ENCODE measurements around the gene RIN3. TPM values are rescaled to one million over a fixed set of nuclear protein-coding genes. Genes with fewer than 3 reads are reported as not detected.

Gene RIN3
- polyA plus RNA-seq, 3 donors, result 6.9 to 8.3 (median 7.8) TPM

DNA sequence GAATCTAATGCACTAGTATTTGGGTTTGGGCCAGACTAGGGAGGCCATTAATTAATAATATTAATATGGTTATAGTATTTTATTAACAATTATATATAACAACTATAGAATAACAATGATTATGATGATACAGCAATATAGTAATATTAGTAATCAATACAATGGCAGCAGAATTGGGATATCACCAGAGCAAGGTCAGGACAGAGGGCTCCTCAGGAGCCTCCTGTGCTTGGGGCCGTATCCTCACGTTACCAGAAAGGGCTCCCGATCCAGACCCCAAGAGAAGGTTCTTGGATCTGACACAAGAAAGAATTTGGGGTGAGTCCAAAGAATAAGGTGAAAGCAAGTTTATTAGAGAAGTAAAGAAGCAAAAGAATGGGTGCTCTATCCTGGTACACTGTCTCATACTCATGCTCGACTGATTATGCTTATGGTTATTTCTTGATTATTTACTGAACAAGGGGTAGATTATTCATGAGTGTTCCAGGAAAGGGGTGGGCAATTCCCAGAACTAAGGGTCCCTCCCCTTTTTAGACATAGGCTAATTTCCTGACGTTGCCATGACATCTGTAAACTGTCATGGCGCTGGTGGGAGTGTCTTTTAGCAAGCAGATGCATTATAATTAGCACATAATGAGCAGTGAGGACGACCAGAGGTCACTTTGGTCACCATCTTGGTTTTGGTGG, 61.6 kb downstream of the RIN3 start:
- DNase-seq, result no peak

DNA sequence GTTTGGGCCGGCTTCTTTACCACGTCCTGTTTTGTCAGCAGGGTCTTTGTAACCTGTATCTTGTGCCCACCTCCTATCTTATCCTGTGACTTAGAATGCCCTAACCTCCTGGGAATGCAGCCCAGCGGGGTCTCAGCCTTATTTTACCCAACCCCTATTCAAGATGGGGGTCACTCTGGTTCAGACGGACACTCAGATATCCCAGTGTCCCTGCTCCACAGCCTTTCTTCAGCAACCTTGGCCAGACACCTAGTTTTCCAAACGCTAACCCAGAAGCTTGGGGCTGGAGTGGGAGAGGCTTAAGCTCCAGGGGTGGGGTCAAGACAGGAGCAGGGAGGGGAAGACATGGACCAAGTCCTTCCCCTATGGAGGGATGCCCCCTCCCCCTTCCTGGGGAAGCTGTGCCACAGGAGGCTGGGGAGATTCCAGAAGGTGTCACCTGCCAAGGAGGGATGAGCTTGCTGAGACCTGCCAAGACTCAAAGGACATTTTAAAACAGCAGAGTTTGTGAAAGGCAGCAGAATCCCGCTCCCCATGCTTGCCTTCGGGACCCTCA, 62.2 kb downstream of the RIN3 start:
- DNase-seq, result no peak

DNA sequence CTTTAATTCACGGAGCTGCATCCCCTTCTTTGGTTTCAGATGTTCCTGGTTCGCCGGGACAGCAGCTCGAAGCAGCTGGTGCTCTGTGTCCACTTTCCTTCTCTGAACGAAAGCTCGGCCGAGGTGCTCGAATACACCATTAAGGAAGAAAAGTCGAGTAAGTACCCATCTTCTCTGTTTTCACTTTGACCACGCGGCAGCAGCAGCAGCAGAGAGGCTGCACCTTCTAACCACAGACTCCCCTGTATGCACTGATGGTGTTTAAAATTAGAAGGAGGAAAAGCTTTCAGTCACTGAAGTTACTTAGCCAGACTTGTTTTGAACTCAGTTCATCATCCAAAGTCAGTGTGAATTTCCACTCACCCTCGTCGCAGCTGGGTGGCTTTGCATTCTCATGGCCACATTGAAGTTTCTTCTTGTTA, 63.8 kb downstream of the RIN3 start:
- DNase-seq, result no peak

GRCh38 chr14:92578511-92578910, 64.9 kb downstream of the RIN3 start:
- DNase-seq, result no peak

- no peak for DNase-seq
These were observed 65.8 kb downstream of the RIN3 start for GRCh38 chr14:92579244-92579936.

GRCh38 chr14:92581206-92581605, 67.6 kb downstream of the RIN3 start:
- DNase-seq, result no peak

DNA sequence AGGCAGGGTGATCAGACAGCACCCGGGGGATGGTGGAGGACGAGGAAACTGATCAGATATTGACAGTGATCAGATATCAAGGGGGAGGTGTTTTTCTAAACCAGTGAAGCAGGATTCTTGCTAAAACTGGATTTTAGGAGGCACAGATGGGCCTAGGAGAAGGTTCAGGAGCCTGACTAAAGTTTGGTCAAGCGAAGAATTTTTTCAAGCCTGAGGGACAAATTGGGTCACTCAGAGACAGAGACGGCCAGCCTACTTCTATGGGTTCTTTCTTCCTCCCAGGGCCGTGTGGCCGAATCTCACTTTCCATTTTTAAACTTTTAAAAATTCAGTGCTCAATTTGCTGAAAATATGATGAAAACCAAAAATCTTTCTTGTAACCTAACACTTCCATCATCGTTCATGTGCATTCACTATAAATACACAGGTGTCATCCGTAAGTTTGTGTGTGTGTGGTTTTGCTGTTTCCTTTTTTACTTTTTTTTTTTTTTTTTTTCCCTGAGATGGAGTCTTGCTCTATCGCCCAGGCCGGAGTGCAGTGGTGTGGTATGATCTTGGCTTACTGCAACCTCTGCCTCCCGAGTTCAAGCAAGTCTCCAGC, 68.5 kb downstream of the RIN3 start:
- DNase-seq, result no peak

DNA sequence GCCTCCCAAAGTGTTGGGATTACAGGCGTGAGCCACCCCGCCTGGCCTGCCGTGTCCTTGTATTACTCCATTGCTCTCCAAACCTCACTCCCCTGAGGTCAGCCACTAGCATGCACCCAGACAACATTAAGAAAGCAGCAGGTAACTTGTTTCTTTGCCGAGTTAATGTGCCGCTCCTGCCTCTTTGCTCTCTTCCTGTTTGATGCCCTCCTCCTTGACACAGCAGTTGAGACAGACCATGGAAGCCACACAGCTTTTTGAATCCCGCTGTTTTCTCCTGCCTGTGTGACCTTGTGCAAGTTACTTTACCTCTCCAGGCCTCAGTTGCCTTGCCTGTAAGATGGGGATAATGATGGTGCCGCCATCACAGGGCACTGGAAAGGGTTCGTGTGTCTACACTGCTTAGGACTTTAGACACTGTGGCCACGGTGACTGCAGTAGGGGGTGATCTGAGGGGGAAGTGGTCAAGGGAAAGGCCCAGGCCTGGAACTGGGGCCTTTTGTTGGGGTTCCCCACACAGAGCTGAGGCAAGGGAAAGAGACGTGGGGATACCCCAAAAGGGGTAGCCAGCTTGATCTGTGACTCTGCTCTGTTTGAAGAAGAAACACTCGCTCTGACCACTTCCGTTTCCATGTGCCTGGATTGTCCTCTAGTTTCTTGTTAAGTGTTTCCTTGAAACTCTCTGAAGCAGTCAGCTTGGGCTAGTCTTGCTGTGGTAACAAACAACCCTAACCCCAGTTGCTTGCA, 69.3 kb downstream of the RIN3 start:
- no peak for DNase-seq

DNA sequence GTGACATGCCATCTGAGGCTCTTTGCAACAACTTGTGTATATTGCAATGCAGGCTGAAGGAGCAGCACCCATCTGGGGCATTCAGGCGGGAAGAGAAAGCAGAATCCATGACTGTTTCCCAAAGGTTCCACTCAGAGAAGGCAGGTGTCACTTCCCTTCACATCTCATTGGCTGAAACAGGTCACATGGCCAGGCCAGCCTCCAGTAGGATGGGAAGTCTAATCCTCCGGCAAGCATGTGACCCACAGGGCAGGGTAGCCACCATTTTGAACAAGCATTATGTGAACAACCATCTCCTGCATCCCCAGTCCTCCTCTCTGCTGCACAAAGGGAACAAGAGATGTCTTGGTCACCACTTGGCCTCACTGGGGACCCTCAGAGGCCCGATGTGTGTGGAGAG, 70.6 kb downstream of the RIN3 start:
- DNase-seq, result no peak

DNA sequence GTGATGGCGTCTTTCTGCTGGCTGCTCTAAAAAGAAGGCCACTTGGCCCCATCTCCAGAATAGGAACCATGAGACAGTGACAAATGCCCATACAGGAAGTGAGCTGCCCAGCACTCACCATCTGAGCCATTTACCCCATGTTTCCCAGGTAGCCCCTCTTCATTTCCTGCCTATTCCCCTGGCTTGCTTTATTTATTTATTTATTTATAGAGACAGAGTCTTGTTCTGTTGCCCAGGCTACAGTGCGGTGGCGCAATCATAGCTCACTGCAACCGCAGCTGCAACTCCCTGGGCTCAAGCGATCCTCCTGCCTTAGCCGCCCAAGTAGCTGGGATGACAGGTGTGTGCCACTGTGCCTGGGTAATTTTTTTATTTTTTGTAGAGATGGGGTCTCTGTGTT, 71.2 kb downstream of the RIN3 start:
- DNase-seq, result no peak

GRCh38 chr14:92585981-92586937, 72.7 kb downstream of the RIN3 start:
- DNase-seq, result no peak

DNA sequence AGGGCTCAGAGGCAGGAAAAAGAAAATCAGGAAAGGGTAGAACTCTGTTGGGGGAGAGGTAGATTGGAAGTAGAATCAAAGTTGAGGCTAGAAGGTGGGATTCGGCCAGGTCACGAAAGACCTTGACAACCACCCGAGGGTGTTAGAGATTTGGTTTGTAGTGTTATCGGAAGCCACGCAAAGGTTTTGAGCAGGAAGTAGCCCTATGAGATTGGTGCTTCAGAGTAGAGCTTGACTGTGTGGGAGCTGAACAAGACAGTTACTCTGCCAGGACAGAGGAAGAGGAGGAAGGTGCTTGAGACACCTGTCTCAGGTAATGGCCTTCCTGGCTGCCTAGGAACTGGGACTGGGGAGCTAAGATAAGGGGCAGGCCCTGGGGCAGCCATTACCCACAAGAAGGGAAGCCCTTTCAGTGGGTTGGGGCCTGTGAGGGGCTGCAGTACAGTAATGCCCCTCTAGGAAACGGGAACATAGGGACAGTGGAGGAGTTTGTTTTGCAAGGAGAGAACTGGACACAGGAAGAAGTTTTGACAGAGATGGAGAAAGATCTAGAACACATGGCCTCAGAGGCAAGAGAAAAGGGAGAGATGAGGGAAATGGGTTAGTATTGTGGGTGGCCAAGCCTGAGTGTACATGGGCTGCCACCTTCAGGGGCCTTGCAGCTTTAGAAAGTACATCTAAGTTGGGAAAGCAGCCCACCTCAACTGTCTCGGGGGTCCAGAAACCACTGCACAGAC, 73.5 kb downstream of the RIN3 start:
- DNase-seq, result no peak

DNA sequence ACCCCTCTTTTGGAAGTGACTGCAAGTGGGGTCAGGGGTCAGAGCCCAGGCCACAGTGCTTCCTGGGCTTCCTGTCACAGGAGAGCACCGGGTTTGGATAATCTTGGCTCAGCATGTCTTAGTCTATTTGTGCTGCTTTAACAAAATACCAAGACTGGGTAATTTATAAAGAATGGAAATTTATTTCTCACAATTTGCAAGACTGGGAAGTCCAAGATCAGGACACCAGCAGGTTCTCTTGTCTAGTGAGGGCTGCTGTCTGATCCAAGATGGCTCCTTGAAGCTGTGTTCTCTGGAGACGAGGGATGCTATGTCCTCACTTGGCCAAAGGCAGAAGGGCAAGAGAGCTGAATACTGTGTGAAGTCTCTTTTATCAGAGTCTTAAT, 74.1 kb downstream of the RIN3 start:
- DNase-seq, result no peak

- DNase-seq, result no peak
These were observed 75.8 kb downstream of the RIN3 start for GRCh38 chr14:92589213-92589852.

- no peak for DNase-seq
These were observed 76.6 kb downstream of the RIN3 start for GRCh38 chr14:92590176-92590575.

- no peak for DNase-seq
These were observed 77.4 kb downstream of the RIN3 start for GRCh38 chr14:92590941-92591340.

GRCh38 chr14:92591346-92591745, 77.8 kb downstream of the RIN3 start:
- no peak for DNase-seq

DNA sequence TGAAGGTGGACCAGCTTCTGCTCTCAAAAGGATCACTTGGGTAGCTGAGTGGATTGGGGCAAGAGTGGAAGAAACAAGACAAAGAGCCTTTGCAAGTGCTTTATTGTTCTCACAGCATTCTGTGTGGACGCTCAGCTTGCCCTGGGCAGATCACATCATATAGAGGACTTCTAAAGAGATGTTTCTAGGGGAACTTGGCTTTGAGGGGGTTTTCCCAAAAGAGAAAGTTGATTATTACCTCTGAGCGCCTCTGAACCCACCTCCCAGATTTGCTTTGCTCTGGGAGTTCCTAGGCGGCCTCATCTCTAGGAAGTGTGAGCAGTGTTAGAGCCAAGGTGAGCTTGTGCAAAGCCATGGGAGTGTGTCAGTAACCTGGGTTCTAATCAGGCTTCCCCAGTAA, 81.7 kb downstream of the RIN3 start:
- no peak for DNase-seq

DNA sequence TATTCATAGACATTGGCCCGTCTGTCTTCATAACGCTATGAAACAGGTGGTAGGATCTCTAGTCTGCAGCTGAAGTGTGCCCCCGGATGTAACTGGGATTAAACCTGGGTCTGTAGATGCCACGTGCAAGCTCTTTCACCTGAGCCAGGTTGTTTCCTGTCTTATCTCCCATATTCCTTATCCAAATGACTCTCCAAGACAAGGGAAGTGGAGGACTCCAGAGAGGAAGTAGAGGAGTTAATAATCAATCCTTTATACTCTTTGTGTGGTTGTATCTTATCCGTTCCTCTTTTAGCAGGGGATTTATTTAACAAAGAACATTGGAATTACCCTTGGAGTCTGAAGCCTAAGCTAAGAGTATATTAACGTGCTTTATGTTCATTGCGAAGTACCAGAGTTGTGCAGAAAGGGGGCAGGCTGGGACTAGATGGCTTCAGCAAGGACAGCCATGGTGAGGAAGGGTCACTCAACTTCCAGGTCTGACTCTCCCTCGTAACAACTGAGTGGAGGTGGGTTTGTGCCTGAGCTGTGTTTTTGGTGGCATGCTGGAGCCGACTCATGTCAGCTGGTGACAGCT, 82.8 kb downstream of the RIN3 start:
- no peak for DNase-seq

Measured in renal pelvis (tissue), 4 donors.